PFSK-1 (cell line): ENCODE measurements around the gene EPHB4.

Experiments
- POLR2AphosphoS5 ChIP-seq: IDR thresholded peaks from 2 replicates; pipeline ENCODE4 v1.6.1; 2012; ENCODE audit warnings: low read depth, mild to moderate bottlenecking, control low read depth, low read length, moderate library complexity
- REST ChIP-seq, 2 experiments: IDR thresholded peaks; 2 replicates each; pipeline versions ENCODE4 v1.6.1 to v1.8.0; 2011 to 2012; ENCODE audit warnings: low read depth in 2 of 2, low read length in 2 of 2, control low read depth in 1 of 2, inconsistent platforms in 1 of 2, mild to moderate bottlenecking in 1 of 2, moderate library complexity in 1 of 2; ENCODE audit not compliant: insufficient read depth in 1 of 2
- SIN3A ChIP-seq: IDR thresholded peaks from 2 replicates; pipeline ENCODE4 v1.6.1; 2012; ENCODE audit warnings: mild to moderate bottlenecking, low read length, moderate library complexity, borderline replicate concordance; ENCODE audit not compliant: insufficient read depth
- TAF1 ChIP-seq: IDR thresholded peaks from 2 replicates; pipeline ENCODE4 v1.6.1; 2012; ENCODE audit warnings: low read length, control low read depth, borderline replicate concordance; ENCODE audit not compliant: insufficient read depth

GRCh38 chr7:100752994-100753393, 74.3 kb downstream of the EPHB4 start:
- TF ChIP-seq POLR2AphosphoS5 (no peak), SIN3A (no peak), REST (IDR thresholded peaks at IDR 0.05; ENCODE audit: insufficient read depth in 1 of 2, low read depth in 2 of 2, low read length in 2 of 2) (no peak), TAF1 (no peak)
